Stomach (tissue), 4 donors: Measurements from ENCODE around the gene KLHL3.

Experiments used
- POLR2A ChIP-seq, 4 donors: fragments of 450-650 bp; IDR thresholded peaks; one replicate each; pipeline ENCODE4 v1.6.1; 2016; ENCODE audit warnings: antibody characterized with exemption in 4 of 4, control low read depth in 2 of 4, mild to moderate bottlenecking in 1 of 4, moderate library complexity in 1 of 4
- TF ChIP-seq, protein P1 (sequence below), 7 experiments: fragments of 450-650 bp in 4 of 7; fragments of 200-600 bp in 3 of 7; sonication (generic) in 3 of 7; IDR thresholded peaks; one replicate each; pipeline ENCODE4 v1.5.1; 2016 to 2019; ENCODE audit warnings: antibody characterized with exemption in 7 of 7, control low read depth in 2 of 7, mild to moderate bottlenecking in 1 of 7

DNA sequence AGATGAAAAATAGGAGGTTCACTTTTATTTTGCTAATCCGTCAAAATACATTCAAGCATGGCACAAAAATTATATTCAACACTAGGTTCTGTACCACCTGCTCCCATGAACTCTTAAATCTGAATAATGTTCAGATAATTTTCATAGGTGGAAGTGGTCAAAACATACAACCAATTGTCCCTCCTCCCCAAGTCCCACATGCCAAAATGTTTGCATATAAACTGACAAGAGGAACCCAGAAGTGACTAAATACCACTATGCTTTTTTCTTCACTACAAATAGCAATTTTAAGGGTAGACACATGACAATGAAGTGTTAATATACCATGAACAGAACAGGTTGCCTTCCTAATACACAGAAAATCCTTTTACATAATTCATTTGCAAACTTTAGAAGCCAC is 14.5 kb upstream of the KLHL3 start:
- TF ChIP-seq, protein P1, sequence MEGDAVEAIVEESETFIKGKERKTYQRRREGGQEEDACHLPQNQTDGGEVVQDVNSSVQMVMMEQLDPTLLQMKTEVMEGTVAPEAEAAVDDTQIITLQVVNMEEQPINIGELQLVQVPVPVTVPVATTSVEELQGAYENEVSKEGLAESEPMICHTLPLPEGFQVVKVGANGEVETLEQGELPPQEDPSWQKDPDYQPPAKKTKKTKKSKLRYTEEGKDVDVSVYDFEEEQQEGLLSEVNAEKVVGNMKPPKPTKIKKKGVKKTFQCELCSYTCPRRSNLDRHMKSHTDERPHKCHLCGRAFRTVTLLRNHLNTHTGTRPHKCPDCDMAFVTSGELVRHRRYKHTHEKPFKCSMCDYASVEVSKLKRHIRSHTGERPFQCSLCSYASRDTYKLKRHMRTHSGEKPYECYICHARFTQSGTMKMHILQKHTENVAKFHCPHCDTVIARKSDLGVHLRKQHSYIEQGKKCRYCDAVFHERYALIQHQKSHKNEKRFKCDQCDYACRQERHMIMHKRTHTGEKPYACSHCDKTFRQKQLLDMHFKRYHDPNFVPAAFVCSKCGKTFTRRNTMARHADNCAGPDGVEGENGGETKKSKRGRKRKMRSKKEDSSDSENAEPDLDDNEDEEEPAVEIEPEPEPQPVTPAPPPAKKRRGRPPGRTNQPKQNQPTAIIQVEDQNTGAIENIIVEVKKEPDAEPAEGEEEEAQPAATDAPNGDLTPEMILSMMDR (IDR thresholded peaks at IDR 0.05), result no peak
- no peak for TF ChIP-seq POLR2A (IDR thresholded peaks at IDR 0.05)
